ENCODE results near the gene SRPX. TPM values are rescaled to one million over a fixed set of nuclear protein-coding genes. Genes with fewer than 3 reads are reported as not detected.

SRPX gene
- polyA plus RNA-seq, 2 of the 4 experiments (the other 2 are of a cell fraction), result 1.8 to 3.8 TPM

GRCh38 chrX:38110231-38110630 lies 110.4 kb downstream of the SRPX start:
- FAIRE-seq (no peak), ATAC-seq (no peak), DNase-seq (ENCODE audit: low read depth in 1 of 2, low spot score in 1 of 2) (no peak)
- CTCF ChIA-PET, result no interaction called here
- Histone ChIP-seq H3K4me2 (no peak overlapping the region), H3K27ac (no peak overlapping the region), H3K4me1 (no peaks in the 10 kb centered on the region), H3K9me3 (no peaks in the 10 kb centered on the region), H3K4me3 (no peak overlapping the region)
- POLR2A ChIA-PET, result no interaction called here
- 30% methylated on average over 6 of the region's 6 CpGs for WGBS (ENCODE audit: missing lambda C conversion rate)
- no peak for TF ChIP-seq HOXB5 (CRISPR knock-in tag; IDR thresholded peaks at IDR 0.05)
- no peak for TF ChIP-seq CHD4 (IDR thresholded peaks at IDR 0.05; ENCODE audit: borderline replicate concordance)

GRCh38 chrX:38109042-38109898 lies 111.4 kb downstream of the SRPX start:
- DNase-seq (ENCODE audit: low read depth in 1 of 2, low spot score in 1 of 2) (no peak), ATAC-seq (no peak), FAIRE-seq (no peak)
- no peak overlapping the region for H3K27ac ChIP-seq
- TF ChIP-seq MAFK (IDR thresholded peaks at IDR 0.05; ENCODE audit: partially characterized antibody) (peak; percentile 21), FOXS1 (CRISPR knock-in tag; IDR thresholded peaks at IDR 0.05) (no peak)
- no peaks in the 10 kb centered on the region for H3K9me3 ChIP-seq
- ChIA-PET POLR2A (no interaction called here), CTCF (no interaction called here)
- 61% methylated on average over 4 of the region's 4 CpGs for WGBS (ENCODE audit: missing lambda C conversion rate)
- no peaks in the 10 kb centered on the region for H3K4me1 ChIP-seq
- no peak overlapping the region for H3K4me2 ChIP-seq
- H3K4me3 ChIP-seq, result no peak overlapping the region

GRCh38 chrX:38108364-38108763 lies 112.3 kb downstream of the SRPX start:
- POLR2A ChIA-PET, result no interaction called here
- DNase-seq (ENCODE audit: low read depth in 1 of 2, low spot score in 1 of 2) (no peak), FAIRE-seq (no peak), ATAC-seq (no peak)
- Histone ChIP-seq H3K4me2 (no peak overlapping the region), H3K27ac (no peak overlapping the region), H3K9me3 (no peaks in the 10 kb centered on the region), H3K4me1 (no peaks in the 10 kb centered on the region), H3K4me3 (no peak overlapping the region)
- TF ChIP-seq MAFK (IDR thresholded peaks at IDR 0.05; ENCODE audit: partially characterized antibody) (no peak), USF2 (IDR thresholded peaks at IDR 0.05) (no peak), ESRRA (IDR thresholded peaks at IDR 0.05; ENCODE audit: borderline replicate concordance, low read length) (no peak)
- CTCF ChIA-PET, result no interaction called here
- WGBS (ENCODE audit: missing lambda C conversion rate), result 72% methylated on average over 6 of the region's 6 CpGs

GRCh38 chrX:38106991-38107655 lies 113.5 kb downstream of the SRPX start:
- TF ChIP-seq PBX3 (IDR thresholded peaks at IDR 0.05) (no peak), CHD2 (IDR thresholded peaks at IDR 0.05; ENCODE audit: low read length, partially characterized antibody) (no peak), MAFK (IDR thresholded peaks at IDR 0.05; ENCODE audit: partially characterized antibody) (no peak), NPAS2 (CRISPR knock-in tag; IDR thresholded peaks at IDR 0.05; ENCODE audit: borderline replicate concordance) (no peak), NR3C1 (IDR thresholded peaks at IDR 0.05) (no peak), ATOH8 (CRISPR knock-in tag; IDR thresholded peaks at IDR 0.05; ENCODE audit: low read depth) (no peak)
- POLR2A ChIA-PET, result no interaction called here
- no peaks in the 10 kb centered on the region for H3K4me1 ChIP-seq
- CTCF ChIA-PET, result no interaction called here
- H3K4me3 ChIP-seq, result no peak overlapping the region
- H3K9me3 ChIP-seq, result no peaks in the 10 kb centered on the region
- FAIRE-seq, result no peak
- no peak for DNase-seq (ENCODE audit: low read depth in 1 of 2, low spot score in 1 of 2)
- ATAC-seq, result no peak
- no peak overlapping the region for H3K27ac ChIP-seq
- WGBS (ENCODE audit: missing lambda C conversion rate), result 29% methylated on average over 6 of the region's 6 CpGs
- H3K4me2 ChIP-seq, result no peak overlapping the region

Measured in A549 (cell line).